Stimulated activated CD8-positive, alpha-beta memory T cell treated with anti-CD3 and anti-CD28 coated beads, Interleukin-4, amount 100 ng/mL, for 24 hours (primary cell): Measurements from ENCODE around the gene SLC12A6.
"Not testable (repeated sequence)": the region's sequence is repeated elsewhere in the genome, so short reads cannot be mapped to it uniquely, and the experiment has no call there.

Source experiments
- DNase-seq: peaks from one replicate; pipeline ENCODE4 v3.0.0-alpha.2; 2020; ENCODE audit warnings: low read depth

The SLC12A6 gene

DNA sequence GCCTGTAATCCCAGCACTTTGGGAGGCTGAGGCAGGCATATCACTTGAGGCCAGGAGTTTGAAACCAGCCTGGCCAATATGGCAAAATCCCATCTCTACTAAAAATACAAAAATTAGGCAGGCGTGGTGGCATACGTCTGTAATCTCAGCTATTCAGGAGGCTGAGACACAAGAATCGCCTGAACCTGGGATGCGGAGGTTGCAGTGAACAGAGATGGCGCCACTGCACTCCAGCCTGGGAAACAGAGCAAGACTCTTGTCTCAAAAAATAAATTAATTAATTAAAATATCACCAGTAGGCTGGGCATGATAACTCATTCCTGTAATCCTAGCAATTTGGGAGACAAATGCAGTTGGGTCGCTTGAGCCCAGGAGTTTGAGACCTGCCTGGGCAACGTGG, 144.3 kb downstream of the SLC12A6 start:
- not testable (repeated sequence) for DNase-seq

DNA sequence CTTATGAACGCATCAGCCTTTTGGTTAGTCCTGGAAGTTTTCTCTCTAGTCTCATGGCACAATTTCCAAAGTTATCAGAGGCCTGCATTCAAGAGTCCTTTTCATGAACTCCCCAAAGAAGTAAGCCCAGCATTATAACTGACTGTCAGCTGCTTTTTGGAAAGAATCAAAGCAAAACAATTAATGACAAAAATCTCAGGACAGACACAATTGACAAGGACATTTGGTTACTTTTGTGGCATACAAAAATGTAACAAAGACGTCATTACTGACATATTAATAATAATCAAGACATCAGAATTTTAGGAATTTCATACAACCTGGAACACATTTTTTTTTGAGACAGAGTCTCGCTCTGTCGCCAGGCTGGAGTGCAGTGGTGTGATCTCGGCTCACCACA, 148.9 kb downstream of the SLC12A6 start:
- no peak for DNase-seq

DNA sequence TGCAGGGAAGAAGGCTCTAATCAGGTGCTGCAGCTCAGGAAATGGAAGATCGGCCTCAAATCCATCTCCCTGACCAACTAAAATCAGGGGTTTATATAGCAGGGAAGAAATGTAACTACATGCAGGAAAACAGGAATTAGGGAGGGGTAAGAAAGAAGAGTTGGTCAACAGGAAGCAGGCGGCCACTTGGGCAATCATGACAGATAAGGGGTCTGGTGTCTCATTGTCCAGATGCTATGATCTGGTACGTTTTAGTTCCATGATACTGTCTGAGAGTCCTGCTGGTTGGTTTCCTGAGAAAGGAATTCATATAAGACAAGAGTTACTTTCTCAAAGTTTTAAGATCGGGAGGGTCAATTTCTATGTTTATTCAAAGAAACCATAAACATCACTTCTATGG, 151.9 kb downstream of the SLC12A6 start:
- no peak for DNase-seq

DNA sequence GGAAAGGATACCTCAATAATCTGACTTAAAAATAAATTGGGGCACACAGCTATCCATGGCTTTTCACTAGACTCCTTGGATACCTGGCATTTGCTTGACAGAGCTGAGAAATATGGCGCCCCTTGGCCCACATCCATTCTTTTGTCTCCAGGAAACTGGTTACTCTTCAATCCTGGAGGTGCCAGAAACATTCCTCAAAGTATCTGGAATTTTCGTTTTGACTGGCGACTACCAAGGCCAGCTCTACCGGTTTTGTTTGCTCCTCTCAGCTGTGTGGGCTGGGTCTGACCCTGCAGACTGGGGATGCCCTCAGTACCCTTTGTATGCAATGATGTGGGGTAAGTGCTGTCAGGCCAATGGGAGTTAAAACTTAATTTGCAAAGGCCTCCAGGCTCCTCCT, 154.6 kb downstream of the SLC12A6 start:
- no peak for DNase-seq
